HL-60/S4 treated with retinoic acid at 250 ng/mL for 4 days and 3 days (cell line): ENCODE results near the gene CKAP5.
"Not testable (repeated sequence)": the region's sequence is repeated elsewhere in the genome, so short reads cannot be mapped to it uniquely, and the experiment has no call there.

Experiments
- in situ Hi-C: fragments of 300-500 bp; cut with MboI; formaldehyde crosslinking; loops from 2 replicates; pipeline ENCODE4 v1.7.0; 2022; ENCODE audit warnings: low sequenced_read_pairs

The CKAP5 gene

DNA sequence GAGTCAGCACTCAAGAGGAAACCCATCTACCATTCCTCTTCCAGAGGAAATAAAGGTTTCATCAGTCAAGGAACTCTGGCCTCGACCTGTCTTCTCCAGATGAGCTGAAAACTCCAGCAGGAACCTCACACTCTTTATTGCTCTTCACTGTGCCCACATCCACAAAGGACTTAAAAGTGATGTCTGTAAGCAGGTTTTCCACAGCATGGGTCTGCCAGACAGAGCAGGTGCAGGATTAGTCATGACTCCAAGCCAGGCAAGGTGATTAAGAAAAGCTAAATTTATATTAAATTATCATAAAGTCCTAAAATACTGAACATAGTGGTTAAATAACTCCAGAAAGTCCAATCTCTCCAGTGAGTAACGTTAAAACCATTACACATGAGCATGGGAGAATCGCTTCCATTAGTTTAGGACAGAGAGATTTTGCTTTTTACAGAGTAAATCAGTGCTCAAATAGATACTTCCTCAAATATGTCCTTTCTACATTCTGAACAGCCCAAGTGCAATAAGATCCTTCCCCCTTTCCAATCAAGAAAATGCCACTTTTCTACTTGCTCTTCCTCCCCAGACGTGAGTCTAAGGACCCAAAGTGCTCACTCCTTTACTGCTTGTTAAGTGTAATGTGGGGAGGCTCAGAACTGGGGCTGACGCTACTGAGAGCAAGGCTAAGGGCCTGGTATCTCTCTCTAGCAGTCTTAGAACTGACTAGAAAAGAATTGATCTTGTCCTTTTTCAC lies 10.7 kb upstream of the CKAP5 start:
- in situ Hi-C loops: no loop called here

DNA sequence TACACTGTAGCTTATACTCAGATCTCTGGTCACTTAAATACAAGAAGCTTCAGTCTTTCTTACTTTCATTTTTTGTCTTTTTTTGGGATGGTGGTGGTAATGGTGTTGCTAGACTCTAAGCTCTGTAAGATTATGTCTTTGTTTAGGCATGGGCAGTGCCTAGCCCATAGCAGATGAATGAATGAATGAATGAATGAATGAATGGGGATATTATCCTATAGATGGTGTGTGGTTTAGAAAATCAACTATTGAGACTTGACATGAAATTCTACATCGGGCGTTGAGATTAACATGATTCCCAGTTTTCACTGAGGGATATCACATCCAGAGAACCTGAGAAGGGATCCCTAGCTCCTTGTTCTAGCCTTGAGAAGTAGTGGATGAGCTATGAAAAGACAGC lies 9.8 kb upstream of the CKAP5 start:
- in situ Hi-C loops: no loop called here

DNA sequence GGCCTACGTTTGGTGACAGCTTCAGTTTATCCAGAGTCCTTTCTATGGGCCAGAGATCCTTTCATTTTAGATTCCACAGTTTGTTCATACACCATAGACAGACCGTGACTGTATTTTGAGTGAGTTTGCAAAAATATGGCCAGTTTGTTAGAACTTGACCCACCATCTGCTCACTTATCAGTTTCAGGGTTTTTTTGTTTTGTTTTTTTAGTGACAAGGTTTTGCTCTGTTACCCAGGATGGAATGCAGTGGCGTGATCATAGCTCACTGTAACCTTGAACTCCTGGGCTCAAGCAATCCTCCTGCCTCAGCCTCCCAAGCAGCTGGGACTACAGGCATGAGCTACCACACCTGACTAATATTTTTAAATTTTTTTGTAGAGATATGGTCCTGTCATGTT lies 9.1 kb upstream of the CKAP5 start:
- in situ Hi-C loops: no loop called here

DNA sequence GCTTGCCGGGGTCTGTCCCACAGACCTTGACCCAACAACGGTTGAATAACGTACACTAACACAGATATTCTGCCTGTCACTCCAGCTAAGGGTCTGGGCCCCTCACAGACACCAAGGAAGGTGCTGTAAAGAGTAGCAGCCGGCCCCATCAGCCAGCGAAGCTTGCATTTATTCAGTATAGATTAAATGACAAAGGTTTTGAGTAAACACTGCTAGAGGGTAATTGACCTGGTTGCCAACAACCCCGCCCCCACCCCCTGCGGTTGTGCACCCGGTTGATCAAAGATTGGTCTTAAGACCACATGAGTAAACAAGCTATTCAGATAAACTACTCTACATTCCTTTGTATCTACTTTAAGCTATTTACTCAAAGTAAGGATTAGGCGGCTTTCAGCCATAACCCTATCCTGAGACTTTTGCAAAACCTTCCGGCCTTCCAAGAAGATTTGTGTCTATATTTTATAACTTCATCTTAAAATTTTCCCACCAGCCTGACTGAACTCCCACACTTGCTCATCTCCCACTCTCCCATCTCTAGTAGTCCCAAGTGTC lies 4.8 kb upstream of the CKAP5 start:
- in situ Hi-C loops: no loop called here

DNA sequence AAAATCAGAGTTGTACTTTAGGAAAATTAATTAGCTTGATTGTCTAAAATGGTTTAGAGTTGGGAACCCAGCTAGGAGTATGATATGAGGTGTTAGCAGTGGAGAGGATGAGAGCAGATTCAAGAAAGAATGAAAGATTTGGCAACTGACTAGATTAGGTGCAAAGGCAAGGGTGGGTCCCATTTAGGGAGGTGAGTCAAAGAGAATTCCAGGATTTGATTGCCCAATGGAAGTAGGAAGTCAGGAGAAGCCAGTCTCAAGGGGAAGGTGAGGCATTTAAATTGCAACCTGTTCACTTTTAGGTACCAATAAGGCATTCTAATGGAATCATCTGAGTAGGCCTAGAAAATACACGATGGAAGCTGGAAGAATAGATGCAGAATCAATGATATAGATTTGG lies 3.6 kb upstream of the CKAP5 start:
- in situ Hi-C loops: no loop called here

DNA sequence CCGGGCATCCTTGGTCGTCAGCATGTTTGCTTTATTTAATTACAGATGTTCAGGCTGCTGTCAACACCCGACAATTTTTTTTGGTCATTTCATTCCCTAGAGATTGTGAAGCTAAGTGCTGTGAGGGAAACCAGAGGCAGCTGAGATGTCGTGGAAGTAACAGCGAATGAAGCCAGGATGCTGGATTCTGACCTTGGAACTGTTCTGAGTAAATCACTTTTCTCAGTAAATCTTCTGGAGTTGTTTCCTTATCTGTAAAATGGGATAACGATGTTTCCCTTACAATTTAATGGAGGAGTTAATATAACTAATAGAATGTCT lies 390 bp upstream of the CKAP5 start:
- in situ Hi-C loops: no loop called here

DNA sequence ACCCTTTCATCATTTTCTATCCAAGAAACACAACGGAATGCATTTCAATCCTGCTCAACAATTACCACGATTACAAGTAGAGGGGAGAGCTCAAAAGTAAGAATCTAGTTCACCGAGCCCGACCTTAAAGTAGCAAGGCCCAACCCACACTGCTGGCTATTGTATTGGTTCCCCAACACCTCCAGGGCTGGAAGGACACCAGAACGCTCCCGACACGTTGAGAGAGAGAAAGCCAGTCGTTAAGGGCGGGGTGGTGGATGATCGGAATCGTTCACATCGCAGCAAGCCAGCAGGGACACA lies 690 bp downstream of the CKAP5 start:
- in situ Hi-C loops: no loop called here

DNA sequence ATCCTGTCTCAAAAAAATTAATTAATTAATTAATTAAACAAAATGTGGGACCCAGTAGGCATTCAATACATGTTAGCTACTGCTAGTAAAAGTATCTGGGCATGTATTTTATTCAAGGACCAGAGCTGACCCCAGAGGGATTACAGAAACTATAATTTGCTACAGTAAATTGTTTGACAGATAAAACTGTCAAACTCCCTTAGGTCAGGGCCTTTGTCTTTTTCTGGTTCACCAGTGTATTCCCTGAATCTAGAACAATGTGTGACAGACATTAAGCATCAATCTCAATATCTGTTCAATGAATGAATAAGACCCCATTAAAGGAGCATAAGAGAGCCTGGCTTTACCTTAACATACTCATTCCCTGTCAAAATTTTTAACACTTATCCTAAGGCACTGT lies 6.0 kb downstream of the CKAP5 start:
- in situ Hi-C loops: no loop called here

DNA sequence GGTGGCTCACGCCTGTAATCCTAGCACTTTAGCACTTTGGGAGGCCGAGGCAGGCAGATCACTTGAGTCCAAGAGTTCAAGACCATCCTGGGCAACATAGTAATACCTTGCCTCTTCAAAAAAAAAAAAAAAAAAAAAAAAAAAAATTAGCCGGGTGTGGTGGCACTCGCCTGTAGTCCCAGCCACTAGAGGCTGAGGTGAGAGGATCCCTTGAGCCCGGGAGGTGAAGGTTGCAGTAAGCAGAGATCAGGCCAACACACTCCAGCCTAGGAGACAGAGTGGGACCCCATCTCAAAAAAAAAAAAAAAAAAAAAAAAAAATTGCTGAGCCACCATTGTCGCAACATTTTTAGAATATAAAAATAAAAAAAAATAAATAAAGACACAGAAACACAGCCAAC lies 7.6 kb downstream of the CKAP5 start:
- in situ Hi-C loops: no loop called here

DNA sequence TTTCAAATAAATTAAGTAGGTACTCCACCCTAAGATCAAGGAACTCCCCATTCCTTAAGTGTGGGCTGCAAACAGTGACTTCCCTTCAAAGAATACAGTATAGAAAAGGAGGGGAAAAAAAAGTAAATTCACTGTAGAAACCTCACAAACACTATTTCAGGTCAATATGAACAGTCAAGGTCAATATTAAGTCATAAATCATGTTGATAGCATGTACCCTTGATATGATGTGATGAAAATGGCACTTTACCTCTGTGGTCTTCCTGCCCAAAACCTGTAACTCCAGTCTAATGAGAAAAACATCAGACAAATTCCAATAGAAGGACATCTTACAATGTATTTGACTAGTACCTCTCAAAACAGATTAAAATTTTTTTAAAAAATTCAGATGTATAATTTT lies 8.2 kb downstream of the CKAP5 start:
- in situ Hi-C loops: no loop called here

DNA sequence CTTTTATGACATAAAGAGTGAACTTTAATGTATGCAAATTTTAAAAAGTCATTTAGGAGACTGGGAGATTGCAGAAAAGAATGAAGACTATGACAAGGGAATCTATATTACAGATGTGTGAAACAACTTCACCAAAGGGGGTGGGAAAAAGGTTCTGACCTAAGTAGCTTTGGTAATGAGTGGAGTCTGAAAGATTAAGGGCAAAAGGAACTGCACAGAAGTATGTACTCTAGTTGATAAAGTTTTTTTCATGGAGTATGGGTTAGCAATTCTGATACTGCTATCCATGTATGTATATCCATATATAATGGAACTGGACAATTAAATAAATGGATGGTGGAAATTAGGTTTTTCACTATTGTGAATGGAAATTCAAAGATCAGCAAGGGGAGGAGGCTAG lies 9.2 kb downstream of the CKAP5 start:
- in situ Hi-C loops: no loop called here

DNA sequence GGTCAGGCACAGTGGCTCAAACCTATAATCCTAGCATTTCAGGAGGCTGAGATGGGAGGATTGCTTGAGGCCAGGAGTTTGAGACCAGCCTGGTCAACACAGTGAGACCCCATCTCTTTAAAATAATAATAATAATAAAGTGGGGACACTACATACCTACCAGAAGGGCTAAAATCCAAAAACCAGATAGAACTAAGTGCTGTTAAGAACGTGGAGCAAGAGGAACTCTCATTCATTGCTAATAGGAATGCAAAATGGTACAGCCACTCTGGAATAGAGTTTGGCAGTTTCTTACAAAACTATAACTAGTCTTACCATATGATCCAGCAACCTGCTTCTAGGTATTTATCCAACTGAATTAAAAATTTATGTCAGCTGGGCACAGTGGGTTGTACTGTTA lies 9.6 kb downstream of the CKAP5 start:
- in situ Hi-C loops: no loop called here

DNA sequence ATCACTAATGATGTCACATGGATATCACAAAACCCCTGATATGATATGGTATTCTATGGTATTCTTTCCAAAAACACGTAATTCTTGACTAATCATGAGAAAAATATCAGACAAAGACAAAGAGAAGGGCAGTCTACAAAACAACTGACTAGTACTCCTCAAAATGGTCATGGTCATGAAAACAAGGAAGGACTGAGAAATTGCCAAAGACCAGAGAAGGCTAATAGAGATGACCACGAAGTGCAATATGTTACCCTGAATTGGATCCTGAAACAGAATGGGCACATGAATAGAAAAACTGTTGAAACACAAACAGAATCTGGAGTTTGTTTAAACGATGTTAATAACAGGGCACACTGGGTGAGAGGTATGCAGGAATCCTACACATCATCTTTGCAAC lies 10.2 kb downstream of the CKAP5 start:
- in situ Hi-C loops: no loop called here

DNA sequence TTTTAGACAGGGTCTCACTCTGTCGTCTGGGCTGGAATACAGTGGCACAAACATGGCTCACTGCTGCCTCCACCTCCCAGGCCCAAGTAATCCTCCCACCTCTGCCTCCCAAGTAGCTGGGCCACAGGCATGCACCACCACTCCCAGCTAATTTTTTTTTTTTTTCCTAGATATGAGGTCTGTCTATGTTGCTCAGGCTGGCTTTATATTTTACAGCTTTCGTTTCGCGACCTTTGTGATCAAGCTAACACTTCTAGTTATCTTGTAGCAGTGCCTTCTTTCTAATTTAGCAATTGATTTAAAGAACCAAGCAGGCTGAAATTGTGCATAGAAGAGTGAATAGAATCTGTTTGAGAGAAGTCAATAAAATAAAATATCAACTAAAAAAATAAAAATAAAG lies 11.3 kb downstream of the CKAP5 start:
- in situ Hi-C loops: no loop called here

DNA sequence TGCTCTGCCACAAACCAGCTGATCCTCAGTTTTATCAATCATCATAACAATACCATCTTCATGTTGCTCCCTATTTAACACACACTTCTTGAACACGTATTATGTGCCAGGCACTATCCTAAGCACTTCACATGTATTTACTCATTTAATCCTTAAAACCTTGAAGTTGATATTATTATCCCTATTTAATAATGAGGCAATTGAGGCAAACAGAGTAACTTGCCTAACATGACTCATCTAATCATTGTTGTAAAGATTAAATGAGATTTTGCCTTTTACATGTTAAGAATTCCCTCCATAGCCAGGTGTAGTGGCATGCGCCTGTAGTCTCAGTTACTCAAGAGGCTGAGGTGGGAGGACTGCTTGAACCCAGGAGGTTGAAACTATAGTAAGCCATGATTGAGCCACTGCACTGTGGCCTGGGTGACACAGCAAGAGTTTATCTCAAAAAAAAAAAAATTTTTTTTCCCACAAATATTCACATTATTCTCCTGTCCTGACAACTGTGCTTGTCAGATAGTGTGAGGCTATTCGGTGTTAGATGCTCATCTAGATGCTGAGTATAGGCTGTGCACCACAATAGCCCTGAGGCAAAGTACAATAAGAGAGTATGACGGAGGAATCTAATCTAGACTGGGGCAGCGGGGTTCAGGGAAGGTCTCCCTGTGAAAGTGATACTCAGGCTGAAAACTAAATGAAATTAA lies 13.4 kb downstream of the CKAP5 start:
- in situ Hi-C loops: no loop called here

DNA sequence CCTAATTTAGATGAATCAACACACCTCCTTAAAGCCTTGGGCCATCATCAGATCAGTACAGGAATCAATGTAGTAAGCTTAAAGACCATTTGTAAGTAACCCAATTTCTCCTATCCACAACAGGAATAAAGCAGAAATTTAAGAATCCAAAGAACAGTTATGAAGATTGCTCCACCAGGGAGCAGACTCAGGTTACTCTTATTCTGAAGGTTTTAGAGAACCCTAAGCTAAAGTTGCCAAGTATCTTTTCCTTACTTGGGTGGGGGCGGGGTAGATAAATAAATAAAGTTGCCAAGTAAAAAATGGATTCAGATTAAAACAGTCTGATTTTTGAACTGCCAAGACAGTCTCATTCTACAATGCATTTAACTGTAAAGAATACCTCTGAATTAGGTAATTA lies 18.1 kb downstream of the CKAP5 start:
- in situ Hi-C loops: no loop called here

DNA sequence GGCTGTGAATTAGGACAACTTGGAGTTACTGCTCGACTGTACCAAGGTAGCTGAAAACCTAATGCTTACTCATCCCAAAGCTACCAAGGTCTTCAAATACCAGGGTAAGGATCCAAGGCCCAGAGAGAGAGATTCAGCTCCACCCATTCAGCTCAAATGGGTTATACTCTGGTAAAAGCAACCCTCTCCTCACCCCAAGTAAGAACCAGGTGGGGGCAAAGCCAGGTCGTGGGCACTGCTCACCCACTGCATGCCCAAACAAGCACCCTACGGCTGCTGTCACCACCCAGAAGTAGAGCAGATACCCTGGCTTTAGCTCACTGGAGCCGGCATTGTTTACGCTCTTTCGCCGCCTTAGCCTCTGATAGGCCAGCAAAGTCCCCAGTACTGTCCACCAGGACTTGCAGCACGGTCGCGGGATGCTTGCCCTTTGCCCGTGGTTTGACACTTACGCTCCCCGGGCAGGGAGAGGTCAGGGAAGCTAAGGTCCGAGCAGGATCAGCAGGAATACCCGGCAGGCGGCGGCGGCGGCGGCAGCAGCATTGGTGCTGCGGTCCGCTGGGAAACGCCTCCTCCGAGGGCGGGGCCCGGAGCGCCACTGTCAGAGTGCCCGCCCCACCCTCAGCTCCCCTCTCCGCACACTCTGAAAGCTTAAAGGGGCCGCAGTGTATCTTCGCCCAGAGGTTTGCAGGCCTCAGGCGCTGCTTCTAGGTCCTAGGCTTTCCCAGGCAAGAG lies 19.6 kb downstream of the CKAP5 start:
- in situ Hi-C loops: no loop called here

DNA sequence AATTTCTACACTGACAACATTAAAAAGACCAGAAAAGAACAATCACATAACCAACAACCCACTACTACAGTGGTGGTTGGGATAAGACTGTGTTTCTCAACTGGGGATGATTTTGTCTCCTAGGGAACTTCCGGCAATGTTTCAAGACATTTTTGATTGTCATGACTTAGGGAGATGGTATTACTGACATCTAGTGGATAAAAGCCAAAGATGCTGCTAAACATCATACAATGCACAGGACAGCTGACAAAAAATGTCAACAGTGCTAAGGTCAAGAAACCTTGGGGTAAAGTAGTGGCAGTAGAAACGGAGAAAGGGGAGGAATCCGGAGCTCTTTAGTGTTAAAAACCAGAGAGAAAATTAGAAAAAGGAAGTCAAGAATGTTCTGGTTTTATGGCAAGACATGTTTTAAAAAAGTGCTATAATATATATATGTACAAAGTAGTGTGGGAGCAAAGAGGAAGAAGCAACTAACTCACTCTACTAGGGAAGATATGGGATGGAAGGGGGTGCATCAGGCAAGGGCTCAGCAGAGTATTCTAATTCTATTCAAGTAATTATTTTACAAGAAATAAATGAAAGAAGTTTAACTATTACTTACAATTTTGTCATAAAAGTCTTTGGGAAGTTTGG lies 37.2 kb downstream of the CKAP5 start:
- in situ Hi-C loops: no loop called here

DNA sequence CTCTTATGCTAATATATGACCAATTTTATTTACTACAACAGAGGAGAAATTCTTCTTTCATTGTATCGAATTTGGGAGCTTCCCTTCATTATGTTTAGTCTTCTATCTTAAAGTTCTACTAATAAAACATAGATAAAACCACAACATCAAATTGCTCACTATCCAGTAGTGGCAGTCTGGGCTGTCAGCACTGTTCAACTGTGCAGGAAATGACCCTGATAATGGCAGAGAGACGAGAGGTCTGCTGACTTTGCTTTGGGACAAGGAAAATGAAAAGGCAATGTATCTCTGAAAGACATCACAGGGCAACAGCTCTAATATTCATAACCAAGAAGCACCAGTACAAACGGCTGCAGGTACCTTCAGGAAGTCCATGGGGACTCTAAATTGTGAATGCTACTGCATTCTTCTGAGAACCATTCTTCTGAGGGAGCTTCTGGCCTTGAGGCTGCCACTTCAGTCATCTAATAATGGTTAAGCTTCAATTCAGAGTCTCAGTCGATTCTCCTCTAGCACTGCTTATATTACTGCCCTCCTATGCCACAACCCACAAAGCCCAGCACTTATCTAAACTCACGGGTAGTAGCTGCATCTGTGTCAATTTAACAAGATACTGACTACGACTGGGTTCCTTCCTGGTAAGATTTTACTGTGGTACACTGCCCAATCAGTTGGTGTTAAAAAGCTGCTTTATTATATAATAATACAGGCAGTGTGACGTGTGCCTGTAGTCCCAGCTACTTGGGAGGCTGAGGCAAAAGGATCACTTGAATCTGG lies 44.2 kb downstream of the CKAP5 start:
- in situ Hi-C loops: no loop called here

DNA sequence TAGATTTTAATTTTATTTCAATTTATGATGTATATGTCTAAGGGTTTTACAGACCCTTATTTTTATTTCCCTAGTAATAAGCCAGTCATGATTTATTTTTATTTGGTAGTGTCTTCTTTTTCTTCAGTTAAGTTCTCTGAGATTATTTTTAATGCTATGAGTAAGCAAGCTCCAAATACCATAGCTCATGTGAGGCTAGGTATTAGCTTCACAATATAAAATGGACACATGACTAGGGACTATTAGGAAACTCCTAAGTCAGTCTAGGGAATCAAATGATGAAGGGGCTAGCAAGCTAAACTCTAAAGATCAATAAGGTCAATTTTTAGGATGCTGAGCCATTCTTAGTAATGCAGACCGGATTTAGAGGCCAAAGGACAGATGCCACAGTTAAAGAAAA lies 45.9 kb downstream of the CKAP5 start:
- in situ Hi-C loops: no loop called here

DNA sequence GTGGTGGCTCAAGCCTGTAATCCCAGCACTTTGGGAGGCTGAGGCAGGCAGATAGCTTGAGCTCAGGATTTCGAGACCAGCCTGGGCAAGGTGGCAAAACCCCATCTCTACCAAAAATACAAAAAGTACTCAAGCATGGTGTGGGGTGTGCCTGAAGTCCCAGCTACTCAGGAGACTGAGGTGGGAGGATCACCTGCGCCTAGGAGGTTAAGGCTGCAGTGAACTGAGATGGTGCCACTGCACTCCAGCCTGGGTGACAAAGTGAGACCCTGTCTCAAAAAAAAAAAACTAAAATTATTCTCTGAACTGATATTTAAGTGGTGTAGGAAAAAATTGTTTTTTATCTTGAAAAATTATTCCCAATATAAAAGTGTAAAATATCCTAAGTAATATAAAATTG lies 46.4 kb downstream of the CKAP5 start:
- in situ Hi-C loops: not testable (repeated sequence)
